Measurements from ENCODE around the gene CHRNG.

The CHRNG gene

DNA sequence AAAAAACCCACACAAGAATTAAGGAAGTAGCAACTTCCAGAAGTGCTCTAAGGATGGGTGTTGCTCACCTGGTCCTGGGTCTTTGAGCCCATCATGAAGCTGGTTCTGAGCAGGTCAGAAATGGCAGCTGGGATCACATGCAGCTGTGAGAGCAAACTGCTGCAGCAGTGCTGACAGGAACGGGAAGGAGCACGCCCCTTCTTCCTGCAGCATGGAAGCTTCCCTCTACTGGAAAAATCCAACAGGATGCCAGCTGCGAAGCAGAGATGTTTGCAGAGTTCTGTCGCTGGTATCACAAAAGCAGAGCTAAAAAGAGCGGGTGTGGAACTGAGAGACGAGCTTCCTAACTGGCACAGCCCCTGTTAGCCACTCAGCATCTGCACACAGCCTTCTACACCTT is 44.7 kb downstream of the CHRNG start:
- no peak for DNase-seq
- Histone ChIP-seq H3K14ac (ENCODE audit: low read length in 2 of 2) (no peak overlapping the region), H3K9me3 (ENCODE audit: control insufficient read depth, low read length) (no peaks in the 10 kb centered on the region), H4K91ac (ENCODE audit: low read length) (no peak overlapping the region), H3K4me2 (ENCODE audit: low read length, poor library complexity, severe bottlenecking) (no peak overlapping the region), H3K4me3 (ENCODE audit: insufficient read depth in 1 of 2, low read depth in 1 of 2, low read length in 2 of 2) (no peak overlapping the region), H2AFZ (ENCODE audit: low read depth, low read length) (no peak overlapping the region), H3K18ac (ENCODE audit: low read depth in 1 of 2, low read length in 2 of 2) (no peak overlapping the region), H3K9ac (ENCODE audit: low read length) (no peak overlapping the region), H3K79me1 (replicated peaks; ENCODE audit: low read length, poor library complexity, severe bottlenecking) (no peaks in the 10 kb centered on the region), H4K8ac (ENCODE audit: low read length) (no peak overlapping the region), H2BK5ac (ENCODE audit: low read depth, low read length, poor library complexity, severe bottlenecking) (no peak overlapping the region), H3K27ac (ENCODE audit: low read length, poor library complexity, severe bottlenecking) (no peak overlapping the region), H2BK120ac (ENCODE audit: low read depth, low read length) (no peak overlapping the region), H3K27me3 (ENCODE audit: control insufficient read depth in 1 of 2, insufficient read depth in 1 of 2, low read length in 2 of 2) (no peaks in the 10 kb centered on the region), H2AK5ac (ENCODE audit: low read length, severe bottlenecking) (no peak overlapping the region), H2BK15ac (ENCODE audit: low read depth, poor library complexity, severe bottlenecking) (no peak overlapping the region), H3K36me3 (ENCODE audit: control insufficient read depth in 1 of 2, insufficient read depth in 2 of 2, low read depth in 1 of 2, low read length in 2 of 2) (peaks cover 10 to 55% of the 10 kb centered on the region in 2 experiments), H3K4ac (ENCODE audit: low read depth in 1 of 2, low read length in 2 of 2) (no peak overlapping the region), H2BK12ac (ENCODE audit: low read length in 2 of 2) (no peak overlapping the region), H3K23ac (ENCODE audit: low read length in 2 of 2) (no peak overlapping the region), H3K4me1 (ENCODE audit: control insufficient read depth, insufficient read depth, low read depth, low read length) (no peaks in the 10 kb centered on the region)
- 92% methylated on average over 5 of the region's 6 CpGs for WGBS

DNA sequence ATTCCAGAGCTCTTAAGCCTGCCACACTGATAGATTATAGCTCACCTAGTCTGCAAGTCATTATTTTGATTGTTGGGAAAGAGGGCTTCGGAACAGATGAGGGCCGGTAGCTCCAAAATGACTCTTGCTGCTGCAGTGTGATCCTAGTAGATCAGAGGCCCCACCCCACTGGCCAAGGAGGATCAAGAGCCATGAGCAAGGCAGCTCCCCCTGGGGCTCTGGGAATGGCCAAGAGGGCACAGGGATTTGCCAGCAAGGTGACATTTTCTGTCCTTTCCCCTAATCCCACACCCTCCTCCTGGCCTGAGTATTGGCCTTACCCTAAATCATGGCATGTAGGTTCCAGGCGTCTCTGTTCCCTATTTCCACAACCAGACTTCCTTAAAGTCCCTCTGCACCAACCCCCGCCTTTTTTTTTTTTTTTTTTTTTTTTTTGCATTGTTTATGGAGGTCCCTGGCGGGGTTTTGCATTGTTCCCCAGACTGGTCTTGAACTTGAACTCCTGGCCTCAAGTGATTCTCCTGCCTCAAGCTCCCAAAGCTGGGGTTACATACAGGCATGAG is 47.5 kb downstream of the CHRNG start:
- 89% methylated on average over 4 of the region's 5 CpGs for WGBS
- no peak overlapping the region for H2BK12ac ChIP-seq (ENCODE audit: low read length in 2 of 2)
- peaks cover 4 to 27% of the 10 kb centered on the region in 2 experiments for H3K36me3 ChIP-seq (ENCODE audit: control insufficient read depth in 1 of 2, insufficient read depth in 2 of 2, low read depth in 1 of 2, low read length in 2 of 2)

DNA sequence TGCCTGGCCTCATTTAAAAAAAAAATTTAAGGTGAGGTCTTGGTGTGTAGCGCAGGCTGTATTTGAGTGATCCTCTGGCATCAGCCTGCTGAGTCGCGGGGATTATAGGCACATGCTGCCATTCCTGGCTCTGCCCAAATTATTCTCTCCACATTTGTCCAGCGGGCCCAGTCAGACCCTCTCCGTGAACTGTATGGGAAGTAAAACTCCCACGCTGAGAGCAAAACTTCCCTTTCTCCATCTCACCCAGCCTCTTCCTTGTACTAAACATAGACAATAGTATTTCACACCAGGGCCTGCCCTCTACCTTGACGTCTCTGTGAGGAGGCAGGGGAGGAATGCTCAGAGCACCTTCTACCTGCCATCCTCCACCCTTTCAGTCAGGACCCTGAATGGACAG is 48.0 kb downstream of the CHRNG start:
- WGBS, result 93% methylated on average over 7 of the region's 7 CpGs

More for the DNA sequence above, 47.5 kb downstream of the CHRNG start:
- no peak overlapping the region for H2BK15ac ChIP-seq (ENCODE audit: low read depth, poor library complexity, severe bottlenecking)
- H3K27ac ChIP-seq (ENCODE audit: low read length, poor library complexity, severe bottlenecking), result no peak overlapping the region
- no peaks in the 10 kb centered on the region for H3K9me3 ChIP-seq (ENCODE audit: control insufficient read depth, low read length)
- H3K18ac ChIP-seq (ENCODE audit: low read depth in 1 of 2, low read length in 2 of 2), result no peak overlapping the region
- no peak overlapping the region for H3K4me3 ChIP-seq (ENCODE audit: insufficient read depth in 1 of 2, low read depth in 1 of 2, low read length in 2 of 2)
- DNase-seq, result no peak
- no peaks in the 10 kb centered on the region for H3K4me1 ChIP-seq (ENCODE audit: control insufficient read depth, insufficient read depth, low read depth, low read length)
- H3K9ac ChIP-seq (ENCODE audit: low read length), result no peak overlapping the region
- no peak overlapping the region for H2AK5ac ChIP-seq (ENCODE audit: low read length, severe bottlenecking)
- no peak overlapping the region for H2BK5ac ChIP-seq (ENCODE audit: low read depth, low read length, poor library complexity, severe bottlenecking)
- H3K23ac ChIP-seq (ENCODE audit: low read length in 2 of 2), result no peak overlapping the region
- no peak overlapping the region for H2BK120ac ChIP-seq (ENCODE audit: low read depth, low read length)
- H3K4me2 ChIP-seq (ENCODE audit: low read length, poor library complexity, severe bottlenecking), result no peak overlapping the region
- H4K91ac ChIP-seq (ENCODE audit: low read length), result no peak overlapping the region
- no peak overlapping the region for H3K14ac ChIP-seq (ENCODE audit: low read length in 2 of 2)
- H2AFZ ChIP-seq (ENCODE audit: low read depth, low read length), result no peak overlapping the region
- no peaks in the 10 kb centered on the region for H3K27me3 ChIP-seq (ENCODE audit: control insufficient read depth in 1 of 2, insufficient read depth in 1 of 2, low read length in 2 of 2)
- H3K79me1 ChIP-seq (replicated peaks; ENCODE audit: low read length, poor library complexity, severe bottlenecking), result no peaks in the 10 kb centered on the region
- H3K4ac ChIP-seq (ENCODE audit: low read depth in 1 of 2, low read length in 2 of 2), result no peak overlapping the region
- H4K8ac ChIP-seq (ENCODE audit: low read length), result no peak overlapping the region

DNA sequence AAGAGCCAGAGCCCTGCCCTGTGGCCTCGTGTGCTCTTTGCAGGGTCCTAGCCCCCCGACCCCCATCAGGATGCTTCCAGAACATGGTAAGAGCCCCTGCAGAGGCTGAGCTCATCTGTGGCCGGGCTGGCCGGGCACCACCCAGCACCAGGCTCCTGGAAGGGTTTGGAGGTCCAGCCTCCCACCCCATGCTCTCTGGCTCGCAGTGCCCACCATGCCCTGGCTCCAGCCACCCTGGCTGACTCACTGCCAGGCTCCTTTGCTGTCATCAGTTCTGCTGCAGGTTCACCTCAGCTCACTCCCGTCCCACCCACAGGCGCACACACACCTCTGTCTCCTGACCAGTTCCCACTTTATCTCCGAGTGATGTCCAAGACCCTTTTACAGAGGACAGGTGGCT is 48.5 kb downstream of the CHRNG start:
- H2BK15ac ChIP-seq (ENCODE audit: low read depth, poor library complexity, severe bottlenecking), result no peak overlapping the region
- no peak overlapping the region for H2AK5ac ChIP-seq (ENCODE audit: low read length, severe bottlenecking)
- no peak overlapping the region for H3K4me3 ChIP-seq (ENCODE audit: insufficient read depth in 1 of 2, low read depth in 1 of 2, low read length in 2 of 2)
- H4K8ac ChIP-seq (ENCODE audit: low read length), result no peak overlapping the region
- H3K4me2 ChIP-seq (ENCODE audit: low read length, poor library complexity, severe bottlenecking), result no peak overlapping the region
- no peak overlapping the region for H4K91ac ChIP-seq (ENCODE audit: low read length)
- H3K9ac ChIP-seq (ENCODE audit: low read length), result no peak overlapping the region
- H2BK12ac ChIP-seq (ENCODE audit: low read length in 2 of 2), result no peak overlapping the region
- no peak overlapping the region for H2AFZ ChIP-seq (ENCODE audit: low read depth, low read length)
- H3K27me3 ChIP-seq (ENCODE audit: control insufficient read depth in 1 of 2, insufficient read depth in 1 of 2, low read length in 2 of 2), result no peaks in the 10 kb centered on the region
- no peak overlapping the region for H3K23ac ChIP-seq (ENCODE audit: low read length in 2 of 2)
- no peak overlapping the region for H2BK120ac ChIP-seq (ENCODE audit: low read depth, low read length)
- H3K18ac ChIP-seq (ENCODE audit: low read depth in 1 of 2, low read length in 2 of 2), result no peak overlapping the region
- no peak overlapping the region for H3K14ac ChIP-seq (ENCODE audit: low read length in 2 of 2)
- 86% methylated on average over 8 of the region's 8 CpGs for WGBS
- H3K79me1 ChIP-seq (replicated peaks; ENCODE audit: low read length, poor library complexity, severe bottlenecking), result no peaks in the 10 kb centered on the region
- H3K36me3 ChIP-seq (ENCODE audit: control insufficient read depth in 1 of 2, insufficient read depth in 2 of 2, low read depth in 1 of 2, low read length in 2 of 2), result peaks cover 4 to 17% of the 10 kb centered on the region in 2 experiments
- no peak overlapping the region for H2BK5ac ChIP-seq (ENCODE audit: low read depth, low read length, poor library complexity, severe bottlenecking)
- H3K4ac ChIP-seq (ENCODE audit: low read depth in 1 of 2, low read length in 2 of 2), result no peak overlapping the region
- DNase-seq, result no peak
- H3K9me3 ChIP-seq (ENCODE audit: control insufficient read depth, low read length), result no peaks in the 10 kb centered on the region
- H3K27ac ChIP-seq (ENCODE audit: low read length, poor library complexity, severe bottlenecking), result no peak overlapping the region
- H3K4me1 ChIP-seq (ENCODE audit: control insufficient read depth, insufficient read depth, low read depth, low read length), result peaks cover 4% of the 10 kb centered on the region

More for the DNA sequence above, 48.0 kb downstream of the CHRNG start:
- Histone ChIP-seq H2AFZ (ENCODE audit: low read depth, low read length) (no peak overlapping the region), H3K4me2 (ENCODE audit: low read length, poor library complexity, severe bottlenecking) (no peak overlapping the region), H3K18ac (ENCODE audit: low read depth in 1 of 2, low read length in 2 of 2) (no peak overlapping the region), H3K4me3 (ENCODE audit: insufficient read depth in 1 of 2, low read depth in 1 of 2, low read length in 2 of 2) (no peak overlapping the region), H3K27me3 (ENCODE audit: control insufficient read depth in 1 of 2, insufficient read depth in 1 of 2, low read length in 2 of 2) (no peaks in the 10 kb centered on the region), H2BK5ac (ENCODE audit: low read depth, low read length, poor library complexity, severe bottlenecking) (no peak overlapping the region), H4K8ac (ENCODE audit: low read length) (no peak overlapping the region), H3K9me3 (ENCODE audit: control insufficient read depth, low read length) (no peaks in the 10 kb centered on the region), H3K23ac (ENCODE audit: low read length in 2 of 2) (no peak overlapping the region), H3K79me1 (replicated peaks; ENCODE audit: low read length, poor library complexity, severe bottlenecking) (no peaks in the 10 kb centered on the region), H3K27ac (ENCODE audit: low read length, poor library complexity, severe bottlenecking) (no peak overlapping the region), H3K4ac (ENCODE audit: low read depth in 1 of 2, low read length in 2 of 2) (no peak overlapping the region), H2AK5ac (ENCODE audit: low read length, severe bottlenecking) (no peak overlapping the region), H3K14ac (ENCODE audit: low read length in 2 of 2) (no peak overlapping the region), H3K36me3 (ENCODE audit: control insufficient read depth in 1 of 2, insufficient read depth in 2 of 2, low read depth in 1 of 2, low read length in 2 of 2) (peaks cover 4 to 22% of the 10 kb centered on the region in 2 experiments), H2BK12ac (ENCODE audit: low read length in 2 of 2) (no peak overlapping the region), H2BK15ac (ENCODE audit: low read depth, poor library complexity, severe bottlenecking) (no peak overlapping the region), H3K9ac (ENCODE audit: low read length) (no peak overlapping the region), H2BK120ac (ENCODE audit: low read depth, low read length) (no peak overlapping the region), H4K91ac (ENCODE audit: low read length) (no peak overlapping the region), H3K4me1 (ENCODE audit: control insufficient read depth, insufficient read depth, low read depth, low read length) (peaks cover 1% of the 10 kb centered on the region)
- DNase-seq, result no peak

All from mesenchymal stem cell (in vitro differentiated cells and primary cell).